ENCODE results near the gene ANKZF1.
"Not testable (repeated sequence)": the region's sequence is repeated elsewhere in the genome, so short reads cannot be mapped to it uniquely, and the experiment has no call there.

ANKZF1 gene

GRCh38 chr2:219252084-219252483 lies 22.5 kb downstream of the ANKZF1 start:
- TF ChIP-seq ZNF274 (IDR thresholded peaks at IDR 0.05; ENCODE audit: low read depth, low read length) = no peak
- H3K4me3 ChIP-seq (ENCODE audit: low read length) = peak overlapping the region; percentile 66; the same call in 1 of the 2 replicates

- H3K4me3 ChIP-seq (ENCODE audit: low read length) = peak overlapping the region; percentile 66; the same call in 1 of the 2 replicates
- TF ChIP-seq ZNF274 (IDR thresholded peaks at IDR 0.05; ENCODE audit: low read depth, low read length) = no peak
Measured at GRCh38 chr2:219252570-219252899, 22.9 kb downstream of the ANKZF1 start.

- H3K4me3 ChIP-seq (ENCODE audit: low read length) = peak within 1 kb of the TSS; percentile 66
- no peak for TF ChIP-seq ZNF274 (IDR thresholded peaks at IDR 0.05; ENCODE audit: low read depth, low read length)
Measured at GRCh38 chr2:219252900-219253752, 23.5 kb downstream of the ANKZF1 start, which contains the start of gene TUBA4B. TUBA4B (plus strand) TSS chr2:219253243; CDS start chr2:219253408, 165 bp downstream.

- TF ChIP-seq ZNF274 (IDR thresholded peaks at IDR 0.05; ENCODE audit: low read depth, low read length) = no peak
- H3K4me3 ChIP-seq (ENCODE audit: low read length) = peak within 1 kb of the TSS; percentile 66
Measured at GRCh38 chr2:219253753-219254589, 24.4 kb downstream of the ANKZF1 start, which contains the start of gene TUBA4A. TUBA4A (minus strand) TSS chr2:219253918; CDS start chr2:219253858, 60 bp downstream.

- H3K4me3 ChIP-seq (ENCODE audit: low read length) = peak overlapping the region; percentile 66; the same call in 1 of the 2 replicates
- no peak for TF ChIP-seq ZNF274 (IDR thresholded peaks at IDR 0.05; ENCODE audit: low read depth, low read length)
Measured at GRCh38 chr2:219254590-219255201, 25.1 kb downstream of the ANKZF1 start.

- not testable (repeated sequence) for H3K4me3 ChIP-seq (ENCODE audit: low read length)
Measured at GRCh38 chr2:219258942-219259341, 29.3 kb downstream of the ANKZF1 start.

GRCh38 chr2:219261024-219261855 lies 31.6 kb downstream of the ANKZF1 start:
- no peak overlapping the region for H3K4me3 ChIP-seq (ENCODE audit: low read length)
- no peak for TF ChIP-seq ZNF274 (IDR thresholded peaks at IDR 0.05; ENCODE audit: low read depth, low read length)

GRCh38 chr2:219266232-219266631 lies 36.6 kb downstream of the ANKZF1 start:
- no peak for TF ChIP-seq ZNF274 (IDR thresholded peaks at IDR 0.05; ENCODE audit: low read depth, low read length)
- no peak overlapping the region for H3K4me3 ChIP-seq (ENCODE audit: low read length)

- TF ChIP-seq ZNF274 (IDR thresholded peaks at IDR 0.05; ENCODE audit: low read depth, low read length) = no peak
Measured at GRCh38 chr2:219266886-219267285, 37.3 kb downstream of the ANKZF1 start.

GRCh38 chr2:219268294-219268693 lies 38.7 kb downstream of the ANKZF1 start:
- TF ChIP-seq ZNF274 (IDR thresholded peaks at IDR 0.05; ENCODE audit: low read depth, low read length) = no peak
- no peak overlapping the region for H3K4me3 ChIP-seq (ENCODE audit: low read length)

More at GRCh38 chr2:219266886-219267285, 37.3 kb downstream of the ANKZF1 start:
- no peak overlapping the region for H3K4me3 ChIP-seq (ENCODE audit: low read length)

- no peak overlapping the region for H3K4me3 ChIP-seq (ENCODE audit: low read length)
- TF ChIP-seq ZNF274 (IDR thresholded peaks at IDR 0.05; ENCODE audit: low read depth, low read length) = no peak
Measured at GRCh38 chr2:219269362-219270054, 39.9 kb downstream of the ANKZF1 start.

- no peak for TF ChIP-seq ZNF274 (IDR thresholded peaks at IDR 0.05; ENCODE audit: low read depth, low read length)
- no peak overlapping the region for H3K4me3 ChIP-seq (ENCODE audit: low read length)
Measured at GRCh38 chr2:219270055-219270372, 40.4 kb downstream of the ANKZF1 start.

GRCh38 chr2:219271021-219271420 lies 41.4 kb downstream of the ANKZF1 start:
- TF ChIP-seq ZNF274 (IDR thresholded peaks at IDR 0.05; ENCODE audit: low read depth, low read length) = no peak
- H3K4me3 ChIP-seq (ENCODE audit: low read length) = no peak overlapping the region
